Endothelial cell of umbilical vein (primary cell): ENCODE results near the gene STK32C. TPM values are rescaled to one million over a fixed set of nuclear protein-coding genes. Genes with fewer than 3 reads are reported as not detected.

Experiments used
- BruUV-seq: library from RNA; stranded (reverse); fragments of 400-500 nt; replicated peaks from 2 replicates; lab custom pipeline; 2021; lab: Mats Ljungman, UMichigan
- CTCF ChIA-PET: fragments of 300-600, 350-600 bp; sonication (Branson Sonifier 250); formaldehyde crosslinking; loops from one replicate; lab custom pipeline; 2021; ENCODE audit warnings: antibody characterized with exemption, inconsistent platforms; lab: Charles Lee
- POLR2A ChIA-PET: fragments of 300-600, 350-600 bp; sonication (Branson Sonifier 250); formaldehyde crosslinking; loops from one replicate; lab custom pipeline; 2021; ENCODE audit warnings: antibody characterized with exemption, inconsistent platforms; lab: Charles Lee
- DNase-seq: peaks from one replicate; pipeline ENCODE4 v3.0.0-alpha.2; 2011; ENCODE audit warnings: low read depth, low spot score
- FAIRE-seq: peaks from 2 replicates; lab custom pipeline; 2011; peaks lifted over from hg19 to GRCh38; lab: Jason Lieb, UNC
- H2AFZ ChIP-seq: 2 replicates; pipeline ENCODE4 v1.6.0; 2012; ENCODE audit warnings: low read depth, low read length, control low read depth, inconsistent platforms
- H3K27ac ChIP-seq: 2 replicates; pipeline ENCODE4 v1.5.1; 2011; ENCODE audit warnings: low read depth, mild to moderate bottlenecking, control low read depth, low read length, moderate library complexity; ENCODE audit not compliant: insufficient read depth
- H3K27me3 ChIP-seq, 2 experiments: 2 replicates each; pipeline versions ENCODE4 v1.6.0 to v1.6.1; 2011; ENCODE audit warnings: low read length in 2 of 2, mixed read lengths in 1 of 2; ENCODE audit not compliant: control insufficient read depth in 2 of 2, insufficient read depth in 2 of 2
- H3K36me3 ChIP-seq, 2 experiments: 2 replicates in 1 of 2; 3 replicates in 1 of 2; pipeline ENCODE4 v1.5.1; 2011; ENCODE audit warnings: low read length in 2 of 2, mild to moderate bottlenecking in 1 of 2, moderate library complexity in 1 of 2; ENCODE audit not compliant: control insufficient read depth in 2 of 2, insufficient read depth in 2 of 2; ENCODE audit errors: extremely low read depth in 1 of 2
- H3K4me1 ChIP-seq: 3 replicates; pipeline ENCODE4 v1.5.1; 2011; ENCODE audit warnings: mild to moderate bottlenecking, low read length; ENCODE audit not compliant: control insufficient read depth, insufficient read depth; ENCODE audit errors: extremely low read depth
- H3K4me2 ChIP-seq: 2 replicates; pipeline ENCODE4 v1.6.1; 2011; ENCODE audit warnings: low read length, control low read depth, mixed read lengths; ENCODE audit not compliant: insufficient read depth
- H3K4me3 ChIP-seq, 3 experiments: fragments of 200-600 bp in 1 of 3; sonication (generic), shearing (Covaris generic) in 1 of 3; replicated peaks in 1 of 3; 2 replicates each; pipeline ENCODE4 v1.5.1; 2011 to 2016; ENCODE audit warnings: control low read depth in 3 of 3, low read length in 3 of 3, mild to moderate bottlenecking in 2 of 3, inconsistent platforms in 1 of 3, low read depth in 1 of 3, moderate library complexity in 1 of 3; ENCODE audit not compliant: insufficient read depth in 1 of 3
- H3K79me2 ChIP-seq: 2 replicates; pipeline ENCODE4 v1.6.0; 2012; ENCODE audit warnings: low read length, inconsistent platforms; ENCODE audit not compliant: control insufficient read depth, insufficient read depth
- H3K9ac ChIP-seq: replicated peaks from 2 replicates; pipeline ENCODE3; 2011; ENCODE audit warnings: low read length, control low read depth; ENCODE audit not compliant: insufficient read depth; ENCODE audit errors: extremely low read depth
- H3K9me1 ChIP-seq: replicated peaks from 3 replicates; pipeline ENCODE4 v1.6.0; 2011; ENCODE audit warnings: mild to moderate bottlenecking, low read length; ENCODE audit not compliant: control insufficient read depth, insufficient read depth; ENCODE audit errors: extremely low read depth
- H3K9me3 ChIP-seq: replicated peaks from 2 replicates; pipeline ENCODE4 v1.5.1; 2012; ENCODE audit warnings: low read length, inconsistent platforms; ENCODE audit not compliant: control insufficient read depth, insufficient read depth
- H4K20me1 ChIP-seq: replicated peaks from 2 replicates; pipeline ENCODE3; 2011; ENCODE audit warnings: mild to moderate bottlenecking, low read length; ENCODE audit not compliant: control insufficient read depth, insufficient read depth; ENCODE audit errors: extremely low read depth
- CTCF ChIP-seq, 2 donors: IDR thresholded peaks; 1 replicate in 1 of 2; 2 replicates in 1 of 2; pipeline ENCODE4 v1.5.1; 2011; ENCODE audit warnings: low read length in 2 of 2, mild to moderate bottlenecking in 2 of 2, moderate library complexity in 2 of 2, control low read depth in 1 of 2, inconsistent platforms in 1 of 2, low read depth in 1 of 2; ENCODE audit not compliant: insufficient read depth in 1 of 2; ENCODE audit errors: extremely low read depth in 1 of 2
- EZH2 ChIP-seq: IDR thresholded peaks from 2 replicates; pipeline ENCODE4 v1.6.1; 2012; ENCODE audit warnings: borderline replicate concordance, low read depth, mild to moderate bottlenecking, moderate library complexity, low read length, inconsistent platforms; ENCODE audit not compliant: severe bottlenecking
- FOS ChIP-seq: IDR thresholded peaks from 2 replicates; pipeline ENCODE4 v1.6.1; 2011; ENCODE audit warnings: mild to moderate bottlenecking, low read length, moderate library complexity, borderline replicate concordance; ENCODE audit not compliant: insufficient read depth
- GATA2 ChIP-seq: IDR thresholded peaks from 2 replicates; pipeline ENCODE4 v1.7.0; 2011; ENCODE audit warnings: low read depth, mild to moderate bottlenecking, moderate library complexity, mixed read lengths, low read length; ENCODE audit not compliant: insufficient read length, insufficient read depth
- JUN ChIP-seq: IDR thresholded peaks from 2 replicates; pipeline ENCODE4 v1.6.1; 2011; ENCODE audit warnings: borderline replicate concordance, low read depth; ENCODE audit not compliant: insufficient read length, insufficient read depth
- MAX ChIP-seq: IDR thresholded peaks from 2 replicates; pipeline ENCODE4 v1.6.1; 2011; ENCODE audit not compliant: insufficient read depth, insufficient read length
- MYC ChIP-seq: IDR thresholded peaks from one replicate; pipeline ENCODE4 v1.6.1; 2011; ENCODE audit warnings: mild to moderate bottlenecking, low read depth, low read length
- POLR2A ChIP-seq: IDR thresholded peaks from 2 replicates; pipeline ENCODE4 v1.6.1; 2012; ENCODE audit warnings: low read depth, mild to moderate bottlenecking, control low read depth, low read length
- POLR2AphosphoS5 ChIP-seq: IDR thresholded peaks from 2 replicates; pipeline ENCODE4 v1.6.1; 2012; ENCODE audit warnings: low read depth, mild to moderate bottlenecking, control low read depth, low read length, moderate library complexity; ENCODE audit not compliant: insufficient read depth
- dilution Hi-C: fragments of 300-500 bp; cut with MboI; formaldehyde crosslinking; loops from one replicate; pipeline ENCODE4 v1.15.0; 2019; ENCODE audit warnings: low sequenced_read_pairs; ENCODE audit not compliant: extremely low pct_ligation_motif_present
- intact Hi-C: fragments of 100-400 bp; cut with micrococcal nuclease; formaldehyde crosslinking; loops from one replicate; pipeline ENCODE4 v1.10.0; 2022
- polyA plus RNA-seq, 4 experiments: library from polyadenylated mRNA; depleted of rRNA in 3 of 4; stranded (reverse) in 3 of 4; unstranded in 1 of 4; fragments of >200 nt; gene quantifications; 2 replicates each; pipeline versions ENCODE4 v1.2.1 to v1.2.3, GENCODE V29; 2011 to 2012; ENCODE audit warnings: missing spikeins in 1 of 4
- total RNA-seq: library from RNA; stranded (reverse); gene quantifications from 2 replicates; pipeline ENCODE4 v1.2.3, GENCODE V29; 2021

The STK32C gene
- total and polyA plus RNA-seq, 2 donors (not counting 3 experiments of a cell fraction or from before 2014, with no cell fraction given): 5.4 to 14.1 TPM

DNA sequence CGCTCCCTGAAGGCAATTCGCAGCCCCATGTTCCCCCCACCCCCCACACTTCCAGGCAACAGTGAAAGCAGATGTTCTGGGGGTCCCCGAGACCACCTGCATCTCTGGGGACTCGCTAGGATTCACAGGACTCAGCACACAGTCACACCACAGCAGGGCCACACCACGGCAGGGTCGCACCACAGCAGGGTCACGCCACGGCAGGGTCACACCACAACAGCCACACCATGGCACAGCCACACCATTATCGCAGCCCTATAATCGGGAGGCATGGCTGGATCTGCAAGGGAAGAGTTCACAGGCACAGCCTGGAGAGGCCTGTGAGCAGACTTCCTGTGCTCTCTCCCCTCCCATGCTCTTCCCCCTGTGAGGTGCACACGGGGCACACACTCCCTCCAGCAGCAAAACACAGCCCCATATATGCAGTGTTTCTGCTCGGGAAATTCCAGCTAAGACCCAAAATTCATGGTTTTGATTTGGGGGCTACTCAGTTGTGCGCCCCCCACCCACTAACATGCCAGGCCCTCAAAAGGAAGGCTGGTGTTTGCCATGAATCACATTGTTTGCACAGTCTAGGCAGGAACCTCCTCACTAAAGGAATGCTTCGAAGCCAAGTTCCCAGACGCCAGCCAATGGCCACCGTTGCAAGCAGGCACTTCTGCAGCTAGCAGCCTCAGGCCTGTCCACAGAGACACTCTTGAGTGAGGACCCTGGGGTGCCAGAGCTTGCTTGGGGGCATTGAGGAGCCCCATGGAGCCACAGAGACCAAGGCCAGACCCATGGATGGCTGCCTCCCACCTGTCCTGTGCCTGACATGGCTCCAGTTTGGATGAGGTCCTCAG is 128.0 kb downstream of the STK32C start:
- no peak for DNase-seq
- dilution Hi-C loops: no loop called here
- TF ChIP-seq FOS: no peak
- TF ChIP-seq JUN: no peak
- no peak for TF ChIP-seq POLR2A
- no peak for TF ChIP-seq MYC
- TF ChIP-seq MAX: no peak
- TF ChIP-seq POLR2AphosphoS5: no peak
- no peak for TF ChIP-seq CTCF (IDR thresholded peaks at IDR 0.05; ENCODE audit: extremely low read depth in 1 of 2, insufficient read depth in 1 of 2, low read depth in 1 of 2, low read length in 2 of 2)
- TF ChIP-seq EZH2: no peak
- TF ChIP-seq GATA2: no peak

More for the DNA sequence above, 128.0 kb downstream of the STK32C start:
- Histone ChIP-seq H2AFZ (no peak overlapping the region), H3K4me2 (no peak overlapping the region), H3K9me3 (no peaks in the 10 kb centered on the region), H3K27ac (no peak overlapping the region), H4K20me1 (no peaks in the 10 kb centered on the region), H3K36me3 (no peaks in the 10 kb centered on the region), H3K9me1 (no peaks in the 10 kb centered on the region), H3K4me1 (no peaks in the 10 kb centered on the region), H3K4me3 (no peak overlapping the region), H3K9ac (no peak overlapping the region), H3K79me2 (no peaks in the 10 kb centered on the region), H3K27me3 (peaks cover 8 to 9% of the 10 kb centered on the region in 2 experiments)
- POLR2A ChIA-PET: no interaction called here
- intact Hi-C loops: no loop called here
- no TSS peak for BruUV-seq
- no peak for FAIRE-seq
- CTCF ChIA-PET: no interaction called here
